Measurements from ENCODE around the gene LRRFIP2.
"Not testable (repeated sequence)": the region's sequence is repeated elsewhere in the genome, so short reads cannot be mapped to it uniquely, and the experiment has no call there.

LRRFIP2 gene, protein sequence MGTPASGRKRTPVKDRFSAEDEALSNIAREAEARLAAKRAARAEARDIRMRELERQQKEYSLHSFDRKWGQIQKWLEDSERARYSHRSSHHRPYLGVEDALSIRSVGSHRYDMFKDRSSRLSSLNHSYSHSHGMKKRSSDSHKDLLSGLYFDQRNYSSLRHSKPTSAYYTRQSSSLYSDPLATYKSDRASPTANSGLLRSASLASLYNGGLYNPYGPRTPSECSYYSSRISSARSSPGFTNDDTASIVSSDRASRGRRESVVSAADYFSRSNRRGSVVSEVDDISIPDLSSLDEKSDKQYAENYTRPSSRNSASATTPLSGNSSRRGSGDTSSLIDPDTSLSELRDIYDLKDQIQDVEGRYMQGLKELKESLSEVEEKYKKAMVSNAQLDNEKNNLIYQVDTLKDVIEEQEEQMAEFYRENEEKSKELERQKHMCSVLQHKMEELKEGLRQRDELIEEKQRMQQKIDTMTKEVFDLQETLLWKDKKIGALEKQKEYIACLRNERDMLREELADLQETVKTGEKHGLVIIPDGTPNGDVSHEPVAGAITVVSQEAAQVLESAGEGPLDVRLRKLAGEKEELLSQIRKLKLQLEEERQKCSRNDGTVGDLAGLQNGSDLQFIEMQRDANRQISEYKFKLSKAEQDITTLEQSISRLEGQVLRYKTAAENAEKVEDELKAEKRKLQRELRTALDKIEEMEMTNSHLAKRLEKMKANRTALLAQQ
- long read RNA-seq, transcript LRRFIP2-202 (14 exons, 2,821 nt): minor isoform, 11 of 128 reads
- long read RNA-seq, transcript LRRFIP2-209 (15 exons, 1,989 nt): minor isoform, 7 of 128 reads
- long read RNA-seq, transcript LRRFIP2-205 (15 exons, 2,522 nt): major isoform, 75 of 128 reads
- long read RNA-seq, partial matches to known transcripts: 24 of 128 reads
- long read RNA-seq, other reads (novel, unspliced or antisense): 10 of 128 reads

GRCh38 chr3:37174532-37175126 is at the start of gene LRRFIP2:
Gene LRRFIP2 (minus strand): TSS chr3:37174582. CDS start chr3:37148983, 25,599 bp downstream.
- no peak for DNase-seq (ENCODE audit: low read depth in 1 of 2, low spot score in 1 of 2)
- Histone ChIP-seq H3K27ac (replicated peaks) (peak within 1 kb of the TSS; percentile 79), H3K27me3 (ENCODE audit: insufficient read depth, poor library complexity, severe bottlenecking) (no peaks in the 10 kb centered on the region), H3K4me3 (replicated peaks; ENCODE audit: insufficient read depth, low read length) (peak within 1 kb of the TSS; percentile 99)
- TF ChIP-seq CTCF (IDR thresholded peaks at IDR 0.05; ENCODE audit: insufficient read depth, low read length): no peak
- TF ChIP-seq POLR2AphosphoS5 (IDR thresholded peaks at IDR 0.05; ENCODE audit: low read depth): no peak
- TF ChIP-seq SPI1 (IDR thresholded peaks at IDR 0.05; ENCODE audit: borderline replicate concordance, low read depth): no peak
- no peak for TF ChIP-seq GABPA (IDR thresholded peaks at IDR 0.05; ENCODE audit: low read depth)
- no peak for TF ChIP-seq REST (IDR thresholded peaks at IDR 0.05; ENCODE audit: insufficient replicate concordance, low read depth)

DNA sequence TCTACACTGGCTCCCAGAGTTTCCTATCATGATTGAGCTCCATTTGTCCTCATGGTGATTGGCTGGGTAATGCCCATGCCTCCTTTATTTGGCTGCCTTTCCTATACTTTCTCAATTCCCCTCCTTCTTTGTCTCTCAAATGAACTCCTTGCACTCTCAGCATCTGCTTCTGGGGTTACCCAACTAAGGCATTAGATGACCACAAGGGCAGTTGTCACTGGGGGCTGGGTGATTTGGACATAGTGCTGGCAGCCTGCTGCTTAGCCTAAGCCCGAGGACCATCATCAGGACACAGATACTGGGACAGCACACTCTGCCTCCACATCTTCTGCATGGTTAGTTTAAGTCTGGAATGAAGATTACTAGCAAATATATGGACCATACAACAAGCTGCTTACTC is 49.2 kb upstream of the LRRFIP2 start:
- H3K4me3 ChIP-seq (replicated peaks; ENCODE audit: insufficient read depth, low read length): no peak overlapping the region
- H3K27ac ChIP-seq (replicated peaks): no peak overlapping the region
- no peak for DNase-seq (ENCODE audit: low read depth in 1 of 2, low spot score in 1 of 2)
- no peaks in the 10 kb centered on the region for H3K27me3 ChIP-seq (ENCODE audit: insufficient read depth, poor library complexity, severe bottlenecking)
- TF ChIP-seq POLR2AphosphoS5 (IDR thresholded peaks at IDR 0.05; ENCODE audit: low read depth): no peak
- no peak for TF ChIP-seq REST (IDR thresholded peaks at IDR 0.05; ENCODE audit: insufficient replicate concordance, low read depth)
- TF ChIP-seq GABPA (IDR thresholded peaks at IDR 0.05; ENCODE audit: low read depth): no peak
- TF ChIP-seq SPI1 (IDR thresholded peaks at IDR 0.05; ENCODE audit: borderline replicate concordance, low read depth): no peak
- TF ChIP-seq CTCF (IDR thresholded peaks at IDR 0.05; ENCODE audit: insufficient read depth, low read length): no peak

DNA sequence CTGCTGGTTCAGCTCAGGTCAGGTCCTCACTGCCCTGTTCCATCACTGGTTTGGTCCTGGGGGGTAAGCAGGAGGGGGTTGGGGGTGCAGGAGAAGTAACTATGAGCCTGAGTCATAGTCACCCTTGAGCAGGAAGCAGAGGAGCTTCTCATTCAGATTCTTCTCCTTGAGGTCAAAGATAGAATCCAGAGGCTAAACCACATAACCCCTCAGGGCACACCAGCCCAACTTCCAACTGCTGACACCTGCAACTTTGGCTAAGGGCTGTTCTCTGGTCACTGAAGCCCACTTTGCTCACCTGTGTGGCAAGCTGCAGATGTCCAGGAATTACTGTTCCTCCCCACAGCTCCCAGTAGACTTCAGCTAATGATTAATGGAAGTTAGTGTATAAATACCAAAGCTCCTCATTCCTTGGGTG is 48.8 kb upstream of the LRRFIP2 start:
- no peak overlapping the region for H3K4me3 ChIP-seq (replicated peaks; ENCODE audit: insufficient read depth, low read length)
- H3K27me3 ChIP-seq (ENCODE audit: insufficient read depth, poor library complexity, severe bottlenecking): no peaks in the 10 kb centered on the region
- DNase-seq (ENCODE audit: low read depth in 1 of 2, low spot score in 1 of 2): peak in 1 of 2 experiments; percentile 28
- no peak for TF ChIP-seq GABPA (IDR thresholded peaks at IDR 0.05; ENCODE audit: low read depth)
- TF ChIP-seq REST (IDR thresholded peaks at IDR 0.05; ENCODE audit: insufficient replicate concordance, low read depth): no peak
- TF ChIP-seq POLR2AphosphoS5 (IDR thresholded peaks at IDR 0.05; ENCODE audit: low read depth): no peak
- H3K27ac ChIP-seq (replicated peaks): no peak overlapping the region

- not testable (repeated sequence) for DNase-seq (ENCODE audit: low read depth in 1 of 2, low spot score in 1 of 2); H3K27me3 ChIP-seq (ENCODE audit: insufficient read depth, poor library complexity, severe bottlenecking); H3K4me3 ChIP-seq (replicated peaks; ENCODE audit: insufficient read depth, low read length); H3K27ac ChIP-seq (replicated peaks)
Observed at GRCh38 chr3:37222542-37222941, 48.2 kb upstream of the LRRFIP2 start.

Measured in HL-60 (cell line).